HG03196 (cell line): ENCODE results near the gene FAHD1.

ENCODE experiments used
- ATAC-seq: cut with Tn5 transposase; IDR thresholded peaks from one replicate; pipeline ENCODE4 v1.9.1; 2021; ENCODE audit not compliant: unreplicated experiment

Gene FAHD1

DNA sequence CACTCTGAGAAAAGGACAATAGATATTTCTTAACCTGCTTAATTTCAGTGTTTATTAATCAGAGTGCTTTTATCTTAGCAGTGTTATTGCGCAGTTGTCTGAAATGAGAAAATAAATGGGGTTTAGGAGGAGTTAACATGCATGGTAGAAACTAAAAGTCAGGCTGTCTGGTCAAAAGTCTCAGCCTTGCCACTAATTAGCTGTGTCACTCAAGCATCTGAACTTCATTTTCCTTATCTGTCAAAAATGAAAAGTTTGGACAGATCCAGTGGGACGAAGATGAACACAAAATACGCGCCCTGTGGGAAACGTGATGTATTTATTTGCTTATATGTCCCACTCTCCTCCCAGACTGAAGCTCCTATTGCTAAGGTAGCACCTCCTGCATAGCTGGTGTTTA, 51.2 kb downstream of the FAHD1 start:
- ATAC-seq = no peak
